Renal cortex interstitium (tissue), 11 donors: ENCODE measurements around the gene LRRC32. TPM values are rescaled to one million over a fixed set of nuclear protein-coding genes. Genes with fewer than 3 reads are reported as not detected.

Experiments
- DNase-seq, 11 donors: peaks; one replicate each; pipeline ENCODE4 v3.0.0-alpha.2; 2013; ENCODE audit warnings: low read depth in 9 of 11, low spot score in 4 of 11; ENCODE audit errors: extremely low read depth in 1 of 11
- polyA plus RNA-seq, 3 donors: library from polyadenylated mRNA; unstranded; fragments of 120-200 nt; gene quantifications; one replicate each; pipeline ENCODE4 v1.2.1, GENCODE V29; 2013; ENCODE audit not compliant: insufficient read length in 3 of 3

LRRC32 gene
- polyA plus RNA-seq, 3 donors = 58.5 to 65.6 (median 59.5) TPM

DNA sequence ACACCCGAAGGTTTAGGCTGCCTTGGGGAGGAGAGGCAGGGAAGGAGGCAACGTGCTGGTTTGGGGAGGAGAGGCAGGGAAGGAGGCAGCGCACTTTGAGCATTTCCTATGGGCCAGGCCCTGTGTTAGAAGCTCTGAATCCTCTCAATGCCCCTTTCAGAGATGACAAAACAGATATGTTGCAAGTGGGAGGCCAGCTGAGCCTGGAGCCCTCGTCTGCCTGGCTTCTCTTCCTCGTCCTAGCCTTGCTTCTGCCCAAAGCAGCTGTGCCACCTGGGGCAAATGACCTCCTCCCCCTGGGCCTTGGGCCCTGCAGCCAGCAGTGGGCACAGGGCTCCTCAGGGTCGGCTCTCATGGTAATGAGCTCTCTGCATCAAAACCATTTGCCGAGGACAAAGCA is 15.3 kb upstream of the LRRC32 start:
- DNase-seq = no peak

DNA sequence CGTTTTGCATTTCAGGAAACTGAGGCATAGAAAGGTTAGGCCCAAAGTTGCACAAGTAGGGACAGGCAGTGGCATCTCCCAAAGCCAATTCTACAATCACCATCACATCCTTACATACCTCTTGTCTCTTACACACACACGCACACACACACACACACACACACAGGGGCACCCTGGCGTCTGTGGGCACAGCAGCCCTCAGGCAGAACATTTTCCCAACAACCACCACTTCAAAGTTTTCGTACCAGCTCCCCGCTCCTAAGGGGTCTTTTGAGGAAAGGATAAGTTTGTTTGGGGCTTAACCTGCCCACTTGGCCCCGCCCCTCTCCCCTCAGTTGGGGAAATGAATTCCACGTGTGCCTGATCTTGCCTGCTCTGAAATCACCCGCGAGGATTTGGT is 14.7 kb upstream of the LRRC32 start:
- DNase-seq = no peak

DNA sequence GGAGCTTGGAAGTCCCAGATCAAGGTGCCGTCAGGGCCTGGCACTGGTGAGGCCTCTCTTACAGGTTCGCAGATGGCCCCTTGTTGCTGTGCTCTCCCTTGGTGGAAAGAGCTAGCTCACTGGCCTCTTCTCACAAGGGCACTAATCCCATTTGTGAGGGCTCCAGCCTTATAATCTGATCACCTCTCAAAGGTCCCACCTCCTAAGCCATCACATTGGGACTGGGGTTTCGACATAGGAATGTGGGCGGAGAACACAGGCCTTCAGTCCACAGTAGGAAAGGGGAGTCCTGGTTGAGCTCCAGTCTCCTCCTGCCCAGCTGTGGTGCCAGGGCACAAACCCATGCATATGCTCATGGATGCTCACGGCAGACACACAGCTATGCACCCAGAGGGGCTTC is 14.0 kb upstream of the LRRC32 start:
- DNase-seq = no peak

DNA sequence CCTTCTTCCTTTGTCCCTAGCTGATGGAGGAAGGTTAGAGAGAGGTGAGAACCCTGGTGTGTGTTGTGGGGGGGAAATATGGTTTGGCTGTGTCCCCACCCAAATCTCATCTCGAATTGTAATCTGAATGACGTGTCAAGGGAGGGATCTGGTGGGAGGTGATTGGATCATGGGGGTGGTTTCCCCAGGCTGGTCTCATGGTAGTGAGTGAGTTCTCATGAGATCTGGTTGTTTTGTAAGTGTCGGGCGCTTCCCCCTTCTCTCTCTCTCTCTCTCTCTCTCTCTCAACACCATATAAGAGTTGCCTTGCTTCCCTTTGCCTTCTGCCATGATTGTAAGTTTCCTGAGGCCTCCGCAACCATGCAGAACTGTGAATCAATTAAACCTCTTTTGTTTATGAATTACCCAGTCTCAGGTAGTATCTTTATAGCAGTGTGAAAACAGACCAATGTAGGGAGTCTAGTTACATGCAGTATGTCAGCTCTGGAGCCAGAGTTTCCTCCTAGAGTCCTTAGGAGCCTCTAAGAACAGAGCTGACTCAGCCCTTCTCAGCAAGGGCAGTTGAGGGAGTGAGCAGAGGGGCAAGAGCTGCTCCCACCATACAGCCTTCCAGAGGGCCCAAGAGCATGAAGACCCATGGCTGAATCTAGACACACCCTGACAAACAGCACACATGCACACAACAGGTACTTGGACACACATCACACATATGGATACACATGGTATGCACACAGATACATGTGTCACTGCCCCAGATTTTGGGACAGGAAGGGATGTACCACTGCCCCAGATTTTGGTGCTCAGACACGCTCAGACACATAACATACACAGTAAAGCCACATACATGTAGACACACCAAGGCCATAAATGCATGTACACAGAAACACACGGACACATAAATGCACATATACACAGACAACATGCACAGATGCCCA is 12.9 kb upstream of the LRRC32 start:
- DNase-seq = no peak

DNA sequence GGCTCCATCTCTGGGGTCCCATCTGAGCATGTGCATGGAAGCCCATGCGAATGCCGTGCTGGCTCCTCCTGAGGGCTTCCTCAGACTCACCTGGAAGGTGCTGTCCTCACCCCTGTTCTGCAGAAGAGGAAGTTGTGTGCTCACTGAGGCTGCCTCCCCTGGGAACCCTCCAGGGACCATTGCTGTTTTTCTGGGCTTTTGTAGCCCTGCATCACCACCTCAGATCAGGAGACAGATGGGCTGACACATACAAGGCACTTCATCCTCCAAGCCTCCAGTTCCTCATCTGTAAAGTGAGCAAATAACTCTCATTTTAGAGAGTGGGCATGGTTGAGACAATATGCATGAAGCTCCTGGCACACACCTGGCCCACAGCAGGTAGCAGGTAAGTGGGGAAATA is 12.1 kb upstream of the LRRC32 start:
- DNase-seq = no peak

DNA sequence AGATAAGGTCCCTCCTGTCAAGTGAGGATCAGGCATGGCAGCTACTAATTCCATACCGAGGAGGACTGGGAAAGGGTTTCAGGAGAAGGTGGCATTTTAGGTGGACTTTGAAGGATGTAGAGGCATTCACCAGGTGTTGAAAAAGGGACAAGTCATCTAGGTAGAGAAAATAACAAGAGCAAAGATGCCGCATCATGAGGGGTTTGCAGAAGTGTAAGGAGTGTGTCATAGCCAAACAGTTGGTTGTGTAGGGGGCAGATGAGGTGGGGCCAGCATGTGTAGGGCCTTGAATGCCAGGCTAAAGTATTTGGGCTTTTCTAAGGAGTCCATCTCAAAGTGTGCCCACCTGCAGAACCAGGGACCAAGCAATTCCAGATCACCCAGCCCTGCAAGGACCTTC is 11.6 kb upstream of the LRRC32 start:
- no peak for DNase-seq

DNA sequence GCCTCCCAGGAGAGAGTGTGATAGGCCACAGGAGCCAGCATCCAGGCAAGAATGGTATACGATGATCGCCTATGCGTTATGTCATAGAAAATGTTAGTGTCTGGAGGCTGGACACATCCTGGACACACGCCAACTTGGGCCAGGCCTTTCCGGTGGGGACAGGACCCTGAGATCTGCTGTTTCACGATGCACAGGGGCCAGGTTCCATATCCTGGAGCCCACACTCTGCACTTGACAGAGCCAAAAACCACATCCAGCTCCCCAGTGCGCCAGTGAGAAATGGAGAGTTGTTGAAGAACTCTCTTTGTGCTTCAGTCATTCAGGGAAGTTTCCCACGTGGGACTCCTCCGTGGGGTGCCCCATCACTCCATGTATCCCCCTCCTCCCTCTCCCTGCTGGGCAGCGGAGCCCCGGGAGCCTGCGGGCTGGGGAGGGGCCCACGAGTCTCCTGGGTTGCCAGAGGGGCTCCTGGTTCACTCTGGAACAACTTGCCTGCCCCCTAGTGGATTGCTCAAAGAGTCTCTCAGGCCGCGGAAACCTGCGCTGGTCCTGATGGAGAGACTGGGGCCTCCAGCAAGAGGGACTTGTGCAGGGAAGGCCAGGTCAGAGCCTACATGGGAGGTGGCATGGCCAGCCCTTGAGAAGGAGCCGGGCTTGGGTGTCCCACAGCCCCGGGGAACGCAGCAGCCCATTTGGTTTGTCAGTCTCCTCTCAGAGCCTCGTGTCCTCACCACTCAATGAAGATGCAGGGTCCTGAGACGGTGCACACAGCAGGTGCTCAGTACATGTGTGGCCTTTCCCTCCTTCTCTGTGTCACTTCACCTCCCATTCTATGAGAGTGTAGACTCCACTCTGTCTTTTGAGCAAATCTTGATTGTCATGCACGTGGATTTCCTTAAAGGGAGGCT is 10.2 kb upstream of the LRRC32 start:
- DNase-seq = peak in 4 of 11 donors; percentile 57 to 77 (median 60)

DNA sequence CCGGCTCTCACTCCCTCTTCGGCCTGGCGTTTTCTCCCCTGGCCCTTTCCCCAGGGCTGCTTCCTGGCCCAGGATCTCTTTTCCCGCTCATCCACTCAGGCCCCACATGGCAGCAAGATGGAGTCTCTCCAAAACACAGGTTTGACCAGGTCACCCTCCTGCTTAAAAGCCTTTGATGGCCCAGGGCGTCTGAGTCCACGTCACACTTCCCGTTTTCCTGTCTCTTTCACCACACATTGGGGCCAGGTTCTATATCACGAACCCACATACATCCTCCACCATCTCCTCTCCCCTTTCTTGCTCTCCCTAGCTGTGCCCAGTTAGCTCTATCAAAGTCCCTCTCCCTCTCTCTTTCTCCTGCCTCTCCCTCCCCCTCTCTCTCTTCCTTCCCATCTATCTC is 7.8 kb upstream of the LRRC32 start:
- DNase-seq = no peak

DNA sequence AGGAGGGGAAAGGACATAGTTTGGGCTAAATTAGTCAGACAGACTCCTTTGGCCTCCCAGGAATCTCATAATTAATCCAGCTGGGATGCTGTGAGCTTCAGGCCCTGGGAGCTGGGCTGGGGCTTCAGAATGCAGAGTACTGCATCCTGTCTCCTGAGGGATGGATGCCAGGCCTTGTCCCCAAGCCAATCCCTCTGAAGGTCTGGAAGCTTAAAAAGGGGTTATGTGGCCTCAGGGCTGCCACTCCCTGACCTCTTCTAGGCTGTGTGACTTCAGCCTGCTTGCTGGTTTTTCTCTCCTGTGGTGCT is 6.9 kb upstream of the LRRC32 start:
- no peak for DNase-seq

DNA sequence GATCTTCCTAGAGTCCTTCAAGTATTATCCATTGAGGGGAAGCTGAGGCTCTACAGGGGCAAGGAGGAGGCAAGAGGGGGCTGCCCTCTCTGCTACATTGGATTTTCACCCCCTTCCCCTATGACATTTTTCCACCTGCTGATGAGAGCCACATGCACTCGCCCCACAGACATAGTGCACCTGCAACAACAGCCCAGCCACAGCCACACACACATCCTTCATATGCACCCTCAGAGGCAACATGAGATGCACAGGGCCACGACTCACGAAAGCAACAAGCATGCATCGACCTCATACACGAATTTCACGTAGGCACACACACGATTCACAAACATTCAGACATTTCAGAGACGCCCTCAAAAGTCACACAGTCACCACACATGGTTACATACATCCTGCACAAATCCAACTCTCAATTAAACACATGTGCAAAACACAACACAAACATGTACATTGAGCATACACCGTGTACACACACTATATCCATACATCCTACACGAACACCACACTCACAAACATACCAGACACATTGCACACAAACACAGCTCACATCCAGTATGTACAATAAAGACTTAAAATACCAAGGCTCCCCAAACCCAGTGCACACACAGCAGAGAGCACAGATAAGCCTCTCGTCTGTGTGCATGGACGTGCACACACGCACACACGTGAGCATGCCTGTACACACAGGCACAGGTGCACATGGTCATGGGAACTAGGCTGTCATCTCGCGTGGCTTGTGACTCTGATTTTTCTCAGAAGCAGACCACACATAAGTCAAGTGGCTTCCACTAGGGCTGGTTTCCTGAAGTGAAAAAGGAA is 6.3 kb upstream of the LRRC32 start:
- DNase-seq = no peak

DNA sequence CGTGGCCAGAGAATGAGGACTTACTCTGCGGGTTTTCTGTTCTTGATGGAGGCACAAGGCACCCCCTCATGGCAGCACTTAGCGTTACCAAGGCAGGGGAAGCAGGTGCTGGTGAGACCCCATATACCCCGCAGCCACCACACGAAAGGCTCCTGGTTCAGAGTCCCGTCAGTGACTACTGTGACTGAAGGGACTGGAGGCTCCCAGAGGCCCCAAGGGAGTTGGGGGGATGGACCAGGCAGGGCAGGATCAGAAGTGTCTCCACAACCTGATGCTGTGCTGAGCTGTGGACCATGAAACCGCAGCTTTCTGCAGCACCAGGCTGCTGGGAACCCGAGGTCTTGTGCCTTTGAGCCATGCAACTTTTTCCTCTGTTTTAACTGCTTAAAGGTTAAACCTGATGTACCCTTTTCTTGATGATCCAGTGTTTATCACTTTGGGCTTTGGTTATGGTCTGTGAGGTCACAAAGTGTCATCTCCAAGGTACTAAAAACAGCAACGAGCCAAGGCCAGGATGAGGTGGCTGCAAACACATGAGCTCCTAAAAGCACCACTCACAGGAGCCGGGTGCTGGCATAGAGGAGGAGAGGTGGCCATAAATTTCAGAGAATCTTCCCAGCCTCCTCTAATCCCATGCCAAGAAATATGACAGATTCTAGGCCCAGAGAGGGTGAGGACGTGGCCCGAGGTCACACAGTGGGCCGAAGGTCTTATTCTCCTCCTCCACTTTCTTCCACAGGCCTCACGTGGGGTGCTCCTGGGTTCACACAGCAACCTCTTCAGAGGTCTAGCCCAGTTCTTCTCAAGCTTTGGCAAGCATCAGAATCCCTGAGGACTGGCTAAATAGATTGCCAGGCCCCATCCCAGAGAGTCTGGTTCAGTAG is 4.2 kb upstream of the LRRC32 start:
- no peak for DNase-seq

DNA sequence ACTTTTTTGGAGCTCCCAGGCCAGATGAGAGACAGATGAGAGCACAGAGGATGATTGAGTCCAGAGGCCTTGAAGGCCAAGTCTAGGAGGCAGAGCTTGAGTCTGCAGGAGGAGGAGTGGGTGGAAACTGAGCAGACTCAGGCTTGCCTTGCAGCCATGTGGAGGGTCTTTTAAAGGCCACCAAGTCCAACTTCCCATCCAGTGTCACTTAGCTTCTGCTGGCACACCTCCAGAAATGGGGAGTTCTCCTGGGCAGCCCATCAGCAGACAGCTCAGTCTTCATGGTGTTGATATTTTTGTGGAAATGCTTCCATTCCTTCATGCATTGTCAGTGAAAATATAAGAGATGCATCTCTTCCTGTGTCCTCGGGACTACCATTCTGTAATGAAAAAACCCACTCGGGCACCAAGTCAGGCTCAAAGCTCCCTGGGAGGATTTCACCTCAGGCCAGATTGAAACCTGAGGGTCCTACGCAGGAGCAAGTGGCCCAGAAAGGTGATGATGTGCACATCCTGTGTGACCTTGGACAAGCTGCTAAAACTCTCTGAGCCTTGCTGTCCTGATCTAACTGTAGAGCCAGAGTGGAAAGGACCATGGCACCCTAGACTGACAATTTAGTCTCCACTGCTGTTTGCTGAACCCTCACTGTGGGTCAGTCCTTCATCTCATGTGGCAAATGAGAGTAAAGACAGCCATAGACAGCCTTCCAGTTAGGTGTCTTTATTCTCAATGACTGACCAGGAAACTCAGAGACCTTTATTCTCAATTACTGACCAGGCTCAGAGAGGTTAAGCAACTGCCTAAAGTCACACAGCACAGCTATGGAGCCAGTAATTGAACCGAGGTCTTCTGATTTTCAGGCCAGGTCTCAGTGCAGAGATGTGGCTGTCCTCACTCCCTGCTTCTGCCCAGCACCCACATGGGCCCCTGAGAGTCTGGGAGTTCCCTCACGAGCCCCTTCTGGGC is 2.9 kb upstream of the LRRC32 start:
- no peak for DNase-seq

DNA sequence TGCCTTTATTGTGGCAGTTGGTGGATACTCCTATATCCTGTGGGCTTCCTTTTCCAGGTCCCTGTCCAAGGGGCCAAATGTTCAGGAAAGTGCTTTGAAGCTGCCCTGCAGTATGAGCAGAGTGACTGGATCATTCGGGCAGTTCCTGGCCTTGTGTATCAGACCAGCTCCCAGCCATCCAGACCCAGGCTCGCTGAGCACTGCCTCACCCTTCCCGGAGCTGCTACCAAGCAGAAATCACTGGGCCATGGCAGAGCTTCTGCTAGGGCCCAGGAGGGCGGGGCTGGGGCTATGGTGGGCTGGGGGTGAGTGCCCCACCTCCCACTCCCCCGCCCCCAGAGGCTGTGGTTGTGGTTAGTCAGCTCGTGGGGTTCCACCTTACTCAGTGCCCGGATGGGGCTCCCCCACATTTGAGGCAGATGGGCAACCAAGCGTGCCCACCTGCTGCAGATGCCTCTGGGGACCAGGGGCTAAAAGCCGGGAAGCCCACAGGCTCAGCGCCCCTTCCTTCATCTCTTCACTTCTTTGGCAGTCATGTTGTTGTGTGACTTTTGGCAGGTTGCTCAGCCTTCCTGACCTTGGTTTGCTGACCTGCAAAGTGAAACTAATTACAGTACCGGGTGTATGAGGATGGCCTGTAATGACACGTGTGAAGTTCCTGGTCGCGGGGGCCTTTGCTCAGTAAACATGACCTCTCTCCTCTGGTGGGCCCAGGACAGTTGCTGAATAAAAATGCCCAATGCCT is 2.1 kb upstream of the LRRC32 start:
- DNase-seq = no peak

DNA sequence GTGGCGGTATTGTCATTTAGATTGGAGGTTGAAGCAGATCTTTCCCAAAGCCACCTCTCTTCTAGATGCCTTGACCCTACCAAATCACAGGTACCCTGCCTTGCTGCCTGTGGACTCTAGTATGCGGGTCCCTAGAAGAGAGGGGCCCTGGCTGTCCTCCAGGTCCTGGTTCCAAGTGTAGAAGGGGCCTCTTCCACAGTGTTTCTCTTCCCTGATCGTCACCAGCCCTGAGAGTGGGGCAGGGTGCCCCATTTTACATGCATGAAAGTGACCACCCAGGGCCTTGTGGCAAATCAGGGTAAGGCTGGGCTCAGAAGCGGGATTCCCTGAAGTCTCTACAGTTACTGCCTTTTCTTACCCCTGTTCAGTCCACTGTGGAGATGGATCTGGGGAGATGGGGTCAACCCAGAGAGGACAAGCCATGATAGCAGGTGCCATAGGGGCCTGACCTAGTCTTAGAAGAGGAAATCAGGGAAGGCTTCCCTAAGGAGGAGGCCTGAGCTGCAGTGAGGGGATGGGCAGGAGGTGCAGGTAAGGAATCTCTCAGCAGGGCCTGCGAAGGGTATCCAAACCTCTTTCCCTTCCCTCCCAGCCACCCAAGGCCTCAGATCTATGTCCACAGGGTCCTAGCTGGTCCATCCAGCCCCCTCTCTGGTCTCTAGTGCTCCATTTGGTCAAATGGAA is 1.2 kb upstream of the LRRC32 start:
- no peak for DNase-seq

DNA sequence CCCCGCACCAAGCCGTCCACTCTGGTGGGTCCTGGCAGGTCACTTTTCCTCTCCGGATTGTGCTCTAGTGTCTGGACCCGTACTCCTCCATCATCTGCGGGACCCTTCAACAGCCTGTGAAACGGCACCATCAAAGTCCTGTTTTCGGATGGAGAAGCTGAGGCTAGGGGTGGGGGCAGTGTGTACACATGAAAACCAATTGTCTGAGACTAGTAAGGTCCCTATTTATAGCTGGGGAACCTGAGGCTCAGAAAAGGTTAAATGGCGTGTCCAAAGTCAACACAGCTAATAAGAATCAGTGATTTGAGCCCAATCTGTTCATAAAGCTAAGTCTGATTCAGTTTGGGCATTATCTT is 668 bp upstream of the LRRC32 start:
- no peak for DNase-seq

DNA sequence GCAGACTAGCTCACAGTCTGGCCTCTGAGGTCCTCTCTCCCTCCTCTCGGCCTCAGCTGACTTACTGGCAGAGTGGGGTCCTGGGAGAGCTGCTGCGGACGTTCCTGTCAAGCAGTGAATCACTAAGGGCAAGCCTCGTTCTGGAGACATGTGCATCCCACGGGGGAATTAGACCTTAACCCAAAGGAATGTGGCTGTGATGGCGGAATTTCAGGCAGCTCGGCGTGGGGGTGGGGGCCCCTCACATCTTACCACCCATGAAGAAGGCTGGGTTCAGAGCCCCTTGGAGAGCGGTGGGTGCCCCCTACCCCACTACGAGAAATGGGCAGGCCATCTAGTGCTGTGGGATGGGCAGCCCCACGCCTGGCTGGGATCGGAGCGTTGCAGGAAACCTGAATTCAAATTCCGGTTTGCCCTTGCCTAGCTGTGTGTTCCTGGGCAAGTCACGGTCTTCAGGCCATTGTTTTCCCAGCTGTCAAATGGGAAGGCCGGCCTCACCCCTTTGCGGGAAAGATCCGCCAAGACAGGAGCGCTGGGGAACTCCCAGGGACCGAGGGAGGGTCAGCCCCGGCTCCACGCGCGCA is 554 bp downstream of the LRRC32 start:
- no peak for DNase-seq
